ENCODE results near the gene RNF40. TPM values are rescaled to one million over a fixed set of nuclear protein-coding genes. Genes with fewer than 3 reads are reported as not detected.

The RNF40 gene
- total RNA-seq, 1 experiment from 2014 or later = 114 TPM

GRCh38 chr16:30725418-30725792 lies 36.7 kb upstream of the RNF40 start:
- no peak overlapping the region for H3K4me3 ChIP-seq (ENCODE audit: low read depth in 2 of 2, low read length in 2 of 2)
- peaks cover 28% of the 10 kb centered on the region for H3K36me3 ChIP-seq (ENCODE audit: control insufficient read depth, insufficient read depth, low read length)
- ChIA-PET CTCF (no interaction called here), POLR2A (no interaction called here)
- H3K27me3 ChIP-seq (ENCODE audit: control insufficient read depth, insufficient read depth, low read length) = no peaks in the 10 kb centered on the region
- H3K9me3 ChIP-seq (ENCODE audit: control insufficient read depth, insufficient read depth, low read depth, low read length) = no peaks in the 10 kb centered on the region
- no peak for ATAC-seq
- no peak for TF ChIP-seq REST (IDR thresholded peaks at IDR 0.05; ENCODE audit: insufficient read depth in 1 of 2, low read depth in 2 of 2, low read length in 1 of 2)
- TF ChIP-seq SIN3A (IDR thresholded peaks at IDR 0.05; ENCODE audit: borderline replicate concordance, insufficient read depth, low read depth, low read length) = no peak
- no peak for TF ChIP-seq TCF7L2 (IDR thresholded peaks at IDR 0.05; ENCODE audit: low read depth, low read length)
- TF ChIP-seq POLR2AphosphoS5 (IDR thresholded peaks at IDR 0.05; ENCODE audit: low read depth, low read length) = no peak
- no peak for TF ChIP-seq CTCF (IDR thresholded peaks at IDR 0.05)
- H3K4me1 ChIP-seq (ENCODE audit: control insufficient read depth, insufficient read depth, low read length) = no peaks in the 10 kb centered on the region
- in situ Hi-C loops (cut with HindIII; ENCODE audit: low pct_unique_long_range_greater_than_20kb, low sequenced_read_pairs) (no loop called here), intact Hi-C loops (cut with micrococcal nuclease; ENCODE audit: unreplicated experiment) (no loop called here)
- no TSS peak for BruUV-seq (replicated peaks)
- no peak for DNase-seq (ENCODE audit: low read depth, low spot score)
- no peak overlapping the region for H3K27ac ChIP-seq (ENCODE audit: low read length)

- no peak overlapping the region for H3K4me3 ChIP-seq (ENCODE audit: low read depth in 2 of 2, low read length in 2 of 2)
- H3K27me3 ChIP-seq (ENCODE audit: control insufficient read depth, insufficient read depth, low read length) = no peaks in the 10 kb centered on the region
- ATAC-seq = no peak
- no peak for DNase-seq (ENCODE audit: low read depth, low spot score)
- in situ Hi-C loops (cut with HindIII; ENCODE audit: low pct_unique_long_range_greater_than_20kb, low sequenced_read_pairs) (no loop called here), intact Hi-C loops (cut with micrococcal nuclease; ENCODE audit: unreplicated experiment) (no loop called here)
- TF ChIP-seq SIN3A (IDR thresholded peaks at IDR 0.05; ENCODE audit: borderline replicate concordance, insufficient read depth, low read depth, low read length) = no peak
- no peak for TF ChIP-seq REST (IDR thresholded peaks at IDR 0.05; ENCODE audit: insufficient read depth in 1 of 2, low read depth in 2 of 2, low read length in 1 of 2)
- TF ChIP-seq POLR2AphosphoS5 (IDR thresholded peaks at IDR 0.05; ENCODE audit: low read depth, low read length) = no peak
- no peak for TF ChIP-seq CTCF (IDR thresholded peaks at IDR 0.05)
- no peak for TF ChIP-seq TCF7L2 (IDR thresholded peaks at IDR 0.05; ENCODE audit: low read depth, low read length)
- H3K36me3 ChIP-seq (ENCODE audit: control insufficient read depth, insufficient read depth, low read length) = peaks cover 23% of the 10 kb centered on the region
- TSS peak; percentile 10 for BruUV-seq (replicated peaks)
- H3K27ac ChIP-seq (ENCODE audit: low read length) = no peak overlapping the region
- POLR2A ChIA-PET = no interaction called here
- H3K9me3 ChIP-seq (ENCODE audit: control insufficient read depth, insufficient read depth, low read depth, low read length) = no peaks in the 10 kb centered on the region
- no peaks in the 10 kb centered on the region for H3K4me1 ChIP-seq (ENCODE audit: control insufficient read depth, insufficient read depth, low read length)
- CTCF ChIA-PET = no interaction called here
Measured at GRCh38 chr16:30728321-30728720, 33.8 kb upstream of the RNF40 start.
